GM12873 (cell line): ENCODE results near the gene DOCK3.

ENCODE experiments used
- TF ChIP-seq, protein P1 (sequence below): IDR thresholded peaks from 2 replicates; pipeline ENCODE4 v1.5.1; 2012; ENCODE audit warnings: low read depth, mild to moderate bottlenecking, moderate library complexity, low read length, control low read depth; ENCODE audit not compliant: insufficient read depth; ENCODE audit errors: missing control alignments

DOCK3 gene

DNA sequence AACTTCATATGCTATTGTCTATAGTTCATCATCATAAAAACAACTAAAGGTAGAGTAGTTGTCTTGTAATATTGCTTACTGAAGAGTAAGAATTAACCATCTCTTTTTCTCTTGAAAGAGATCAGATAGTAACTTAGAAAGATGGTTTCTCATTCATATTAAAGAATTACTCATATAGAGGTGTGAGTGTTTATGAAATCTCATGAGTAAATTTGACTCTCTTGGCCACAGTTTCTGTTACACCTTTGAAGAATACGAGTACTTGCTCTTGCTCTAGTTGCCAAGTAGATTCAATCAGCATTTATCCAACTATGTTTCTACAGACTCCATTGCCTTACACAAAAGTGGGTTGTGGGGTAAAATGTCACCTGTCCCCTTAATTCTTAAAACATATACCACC is 463.0 kb downstream of the DOCK3 start:
- TF ChIP-seq, protein P1, sequence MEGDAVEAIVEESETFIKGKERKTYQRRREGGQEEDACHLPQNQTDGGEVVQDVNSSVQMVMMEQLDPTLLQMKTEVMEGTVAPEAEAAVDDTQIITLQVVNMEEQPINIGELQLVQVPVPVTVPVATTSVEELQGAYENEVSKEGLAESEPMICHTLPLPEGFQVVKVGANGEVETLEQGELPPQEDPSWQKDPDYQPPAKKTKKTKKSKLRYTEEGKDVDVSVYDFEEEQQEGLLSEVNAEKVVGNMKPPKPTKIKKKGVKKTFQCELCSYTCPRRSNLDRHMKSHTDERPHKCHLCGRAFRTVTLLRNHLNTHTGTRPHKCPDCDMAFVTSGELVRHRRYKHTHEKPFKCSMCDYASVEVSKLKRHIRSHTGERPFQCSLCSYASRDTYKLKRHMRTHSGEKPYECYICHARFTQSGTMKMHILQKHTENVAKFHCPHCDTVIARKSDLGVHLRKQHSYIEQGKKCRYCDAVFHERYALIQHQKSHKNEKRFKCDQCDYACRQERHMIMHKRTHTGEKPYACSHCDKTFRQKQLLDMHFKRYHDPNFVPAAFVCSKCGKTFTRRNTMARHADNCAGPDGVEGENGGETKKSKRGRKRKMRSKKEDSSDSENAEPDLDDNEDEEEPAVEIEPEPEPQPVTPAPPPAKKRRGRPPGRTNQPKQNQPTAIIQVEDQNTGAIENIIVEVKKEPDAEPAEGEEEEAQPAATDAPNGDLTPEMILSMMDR, result no peak

GRCh38 chr3:51139616-51140015 is 464.9 kb downstream of the DOCK3 start:
- TF ChIP-seq, protein P1, result no peak

DNA sequence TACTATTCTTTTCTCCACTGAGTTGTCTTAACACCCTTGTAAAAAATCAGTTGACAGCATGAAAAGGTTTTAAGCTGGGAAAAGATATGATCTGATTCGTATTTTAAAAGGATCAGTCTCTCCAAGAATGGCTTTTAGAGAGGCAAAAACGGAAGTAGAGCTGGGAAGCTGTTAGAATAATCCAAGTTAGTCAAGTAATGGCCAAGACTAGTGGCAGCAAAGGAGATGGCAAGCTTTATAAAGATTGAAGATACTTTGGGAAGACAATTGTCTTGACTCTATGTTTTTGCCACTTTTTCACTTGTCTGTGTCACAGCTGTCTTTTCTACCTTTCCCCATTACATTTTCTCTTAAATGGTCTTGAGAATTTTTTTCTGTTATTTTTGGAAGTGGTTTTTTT is 466.8 kb downstream of the DOCK3 start:
- TF ChIP-seq, protein P1, result peak; percentile 20

- TF ChIP-seq, protein P1, result no peak
Measured at GRCh38 chr3:51145811-51146585, 471.3 kb downstream of the DOCK3 start.

DNA sequence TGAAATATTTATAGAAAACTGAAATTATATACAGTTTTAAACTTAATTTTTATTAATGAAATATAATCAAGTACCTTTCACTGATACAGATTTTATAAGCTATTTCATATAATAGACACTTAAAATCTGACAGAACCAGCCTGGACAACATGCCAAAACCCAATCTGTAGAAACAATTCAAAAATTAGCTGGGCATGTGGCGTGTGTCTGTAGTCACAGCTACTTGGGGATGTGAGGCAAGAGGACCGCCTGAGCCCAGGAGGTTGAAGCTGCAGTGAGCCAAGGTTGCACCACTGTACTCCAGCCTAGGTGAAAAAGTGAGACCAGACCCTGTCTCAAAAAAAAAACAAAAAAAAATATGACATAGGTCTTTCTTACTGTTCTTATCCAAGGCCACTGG is 472.1 kb downstream of the DOCK3 start:
- TF ChIP-seq, protein P1, result no peak

DNA sequence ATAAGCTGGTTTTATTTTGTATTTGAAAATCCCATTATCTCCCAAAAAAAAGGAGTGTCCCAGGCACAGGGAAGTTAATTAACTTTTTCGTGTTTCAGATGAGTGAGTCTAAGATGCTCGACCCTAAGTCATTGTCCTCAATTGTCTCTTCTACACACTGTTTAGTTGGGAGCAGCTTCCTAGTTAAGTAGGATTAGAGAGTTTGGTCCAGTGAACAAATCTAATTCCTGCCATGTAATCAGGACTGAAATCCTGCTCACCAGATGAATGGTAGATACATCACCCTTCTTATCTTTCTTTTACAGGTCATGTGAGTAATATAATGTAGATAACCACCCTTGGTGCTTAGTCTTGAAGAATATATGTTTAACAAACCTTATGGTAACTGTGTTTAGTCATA is 481.4 kb downstream of the DOCK3 start:
- TF ChIP-seq, protein P1, result no peak

GRCh38 chr3:51163051-51163450 is 488.3 kb downstream of the DOCK3 start:
- TF ChIP-seq, protein P1, result no peak
